HG03064 (cell line): Measurements from ENCODE around the gene CCDC80.

Experiments used
- ATAC-seq: cut with Tn5 transposase; IDR thresholded peaks from one replicate; pipeline ENCODE4 v1.9.1; 2021; ENCODE audit warnings: low read depth; ENCODE audit not compliant: unreplicated experiment

CCDC80 gene

GRCh38 chr3:112640930-112641801 is at the start of gene CCDC80:
TSS of gene CCDC80 (minus strand) at chr3:112641143. CDS start at chr3:112639905, 1,238 bp downstream.
- ATAC-seq: no peak

GRCh38 chr3:112689989-112690388 is 49.0 kb upstream of the CCDC80 start:
- no peak for ATAC-seq

- no peak for ATAC-seq
Observed at GRCh38 chr3:112689385-112689784, 48.4 kb upstream of the CCDC80 start.

- ATAC-seq: no peak
Observed at GRCh38 chr3:112688819-112689218, 47.9 kb upstream of the CCDC80 start.

GRCh38 chr3:112688085-112688769 is 47.3 kb upstream of the CCDC80 start:
- ATAC-seq: no peak

GRCh38 chr3:112687616-112688015 is 46.7 kb upstream of the CCDC80 start:
- ATAC-seq: no peak

GRCh38 chr3:112687211-112687610 is 46.3 kb upstream of the CCDC80 start:
- no peak for ATAC-seq

GRCh38 chr3:112685956-112686799 is 45.2 kb upstream of the CCDC80 start:
- ATAC-seq: no peak

GRCh38 chr3:112685420-112685819 is 44.5 kb upstream of the CCDC80 start:
- no peak for ATAC-seq

GRCh38 chr3:112682361-112682760 is 41.4 kb upstream of the CCDC80 start:
- ATAC-seq: no peak

- ATAC-seq: no peak
Observed at GRCh38 chr3:112681822-112682325, 40.9 kb upstream of the CCDC80 start.

- peak; percentile 98 for ATAC-seq
Observed at GRCh38 chr3:112676659-112677234, 35.8 kb upstream of the CCDC80 start.

GRCh38 chr3:112675943-112676535 is 35.1 kb upstream of the CCDC80 start:
- no peak for ATAC-seq

GRCh38 chr3:112675349-112675748 is 34.4 kb upstream of the CCDC80 start:
- ATAC-seq: no peak

- no peak for ATAC-seq
Observed at GRCh38 chr3:112672716-112673541, 32.0 kb upstream of the CCDC80 start.

- no peak for ATAC-seq
Observed at GRCh38 chr3:112671930-112672715, 31.2 kb upstream of the CCDC80 start.

GRCh38 chr3:112670824-112671223 is 29.9 kb upstream of the CCDC80 start:
- ATAC-seq: no peak

GRCh38 chr3:112667599-112667998 is 26.7 kb upstream of the CCDC80 start:
- ATAC-seq: no peak
